NCI-H446 (cell line): ENCODE measurements around the gene ST8SIA6.

Experiments used
- DNase-seq, 2 experiments: peaks; one replicate each; lab custom pipeline; 2025; lab: John Stamatoyannopoulos, UW

Gene ST8SIA6

DNA sequence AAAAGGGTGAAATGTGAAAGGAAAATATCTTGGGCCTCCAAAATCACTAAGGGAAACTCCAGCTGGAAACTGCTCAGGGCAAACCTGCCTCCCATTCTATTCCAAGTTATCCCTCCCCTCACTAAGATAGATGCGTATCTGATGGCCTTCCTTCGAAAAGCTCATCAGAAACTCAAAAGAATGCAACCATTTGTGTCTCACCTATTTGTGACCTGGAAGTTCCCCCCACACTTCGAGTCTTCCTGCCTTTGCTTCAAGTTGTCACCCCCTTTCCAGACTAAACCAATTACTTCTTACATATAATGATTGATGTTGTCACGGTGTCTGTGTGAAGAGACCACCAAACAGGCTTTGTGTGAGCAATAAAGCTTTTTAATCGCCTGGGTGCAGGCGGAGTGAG is 69.3 kb downstream of the ST8SIA6 start:
- no peak for DNase-seq

DNA sequence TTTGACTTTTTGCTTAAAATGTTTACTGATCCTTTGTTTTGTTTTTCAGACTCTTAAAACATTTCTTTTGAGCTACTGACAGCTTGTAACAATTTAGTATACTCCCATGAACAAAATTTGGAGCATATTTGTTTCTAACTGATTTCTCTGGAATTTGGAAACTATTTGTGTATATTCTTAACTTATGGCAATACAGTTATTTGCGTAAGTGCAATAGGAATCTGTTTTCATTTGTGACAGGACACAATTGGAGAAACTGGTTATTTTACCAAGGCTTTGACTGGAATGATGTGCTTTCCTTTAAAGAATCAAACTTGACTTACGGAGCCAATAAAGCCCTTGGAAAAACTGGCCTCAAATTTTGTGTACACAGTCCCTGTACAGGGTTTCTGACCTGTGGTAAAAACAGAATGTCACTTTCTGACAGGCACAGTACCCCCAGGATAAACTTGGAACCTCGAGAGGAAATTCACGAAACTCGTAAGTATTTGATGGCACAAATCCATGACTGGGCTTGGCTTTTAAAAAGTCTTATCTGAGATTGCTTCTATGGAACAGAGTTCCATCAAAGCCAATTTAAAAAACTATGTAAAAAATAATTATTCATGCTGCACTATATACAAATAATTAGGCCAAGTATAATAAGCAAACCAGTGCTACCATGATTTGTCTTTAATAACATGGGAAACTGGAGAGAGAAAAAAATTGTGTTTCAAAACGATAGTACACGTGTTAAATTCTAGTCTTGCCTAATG is 70.4 kb downstream of the ST8SIA6 start:
- no peak for DNase-seq

DNA sequence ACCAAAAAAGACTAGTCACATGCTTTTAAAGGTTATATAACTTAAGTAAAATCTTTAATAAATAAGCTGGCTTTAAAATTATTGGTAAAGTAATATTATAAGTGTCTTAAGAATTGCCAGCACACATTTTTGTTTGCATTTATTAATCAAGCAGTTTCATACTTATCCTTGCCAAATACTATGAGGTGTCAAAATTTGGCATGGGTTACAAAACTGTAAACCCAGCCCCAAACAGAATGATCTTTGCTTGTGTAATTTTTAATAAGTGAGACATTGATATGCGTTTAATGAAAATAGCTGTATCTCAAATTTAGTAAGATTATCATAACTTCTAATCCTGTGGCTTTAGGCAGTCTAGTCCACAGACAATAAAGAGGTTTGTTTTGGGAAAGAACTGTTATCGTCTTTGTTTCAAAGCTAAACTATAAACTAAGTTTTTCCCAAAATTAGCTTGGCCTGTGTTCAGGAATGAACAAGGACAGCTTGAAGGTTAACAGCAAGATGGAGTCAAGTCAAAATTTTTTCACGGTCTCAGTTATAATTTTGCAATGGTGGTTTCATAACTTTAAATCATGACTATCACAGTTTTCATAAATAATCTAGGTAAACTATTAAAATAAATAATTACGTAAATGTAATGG is 72.8 kb downstream of the ST8SIA6 start:
- no peak for DNase-seq

DNA sequence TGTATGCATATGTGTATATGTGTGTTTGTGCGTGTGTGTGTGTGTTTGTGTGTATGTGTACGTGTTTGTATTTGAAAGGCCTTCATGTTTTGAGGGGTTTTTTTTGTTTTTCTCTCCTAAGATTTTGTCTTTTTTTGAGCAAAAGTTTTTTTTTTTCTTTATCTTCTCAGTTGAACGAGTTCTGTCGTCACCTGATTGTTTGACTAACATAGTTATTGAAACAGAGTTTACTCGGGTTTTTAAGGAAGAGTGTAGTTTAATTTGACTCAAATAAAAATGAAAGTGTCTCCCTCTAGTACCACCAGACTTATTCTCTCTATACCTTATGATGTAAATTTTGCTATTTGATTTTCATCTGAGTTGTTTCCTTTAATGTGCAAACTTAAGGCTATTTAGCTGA is 73.5 kb downstream of the ST8SIA6 start:
- no peak for DNase-seq

DNA sequence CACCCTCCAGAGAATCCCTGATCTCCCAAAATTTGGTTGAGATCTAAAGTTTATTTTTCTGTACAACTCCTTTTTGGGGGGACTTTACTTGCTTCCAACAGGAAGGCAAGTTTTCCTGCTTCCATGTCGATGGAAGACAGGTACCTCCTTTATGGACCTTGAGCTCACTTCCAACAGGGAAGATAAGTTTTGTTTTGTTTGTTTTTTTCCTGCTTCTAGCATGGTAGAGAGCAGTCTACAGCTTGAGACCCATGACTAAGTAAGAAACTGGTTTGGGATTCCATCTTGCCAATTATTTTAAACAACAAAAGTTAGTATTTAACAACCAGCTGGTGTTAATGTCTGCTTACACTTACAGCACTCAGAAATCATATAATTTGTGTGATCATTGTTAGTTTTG is 74.4 kb downstream of the ST8SIA6 start:
- no peak for DNase-seq

DNA sequence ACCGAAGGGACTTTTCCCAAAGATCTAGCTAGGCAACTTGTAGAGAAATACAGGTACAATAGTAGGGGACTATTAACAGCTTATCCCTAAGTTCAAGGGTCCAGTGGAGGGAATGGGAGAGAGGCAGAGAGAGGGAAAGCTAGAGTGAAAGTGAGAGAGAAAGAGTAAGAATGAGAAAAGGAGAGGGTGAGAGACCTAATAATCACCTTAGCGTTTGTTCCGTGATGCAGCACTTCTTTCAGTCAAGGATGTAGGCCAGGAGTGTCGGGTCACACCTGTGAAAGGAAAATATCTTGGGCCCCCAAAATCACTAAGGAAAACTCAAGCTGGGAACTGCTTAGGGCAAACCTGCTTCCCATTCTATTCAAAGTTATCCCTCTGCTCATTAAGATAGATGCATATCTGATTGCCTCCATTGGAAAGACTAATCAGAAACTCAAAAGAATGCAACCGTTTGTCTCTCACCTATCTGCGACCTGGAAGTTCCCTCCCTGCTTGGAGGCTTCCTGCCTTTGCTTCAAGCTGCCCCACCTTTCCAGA is 75.2 kb downstream of the ST8SIA6 start:
- DNase-seq = no peak

DNA sequence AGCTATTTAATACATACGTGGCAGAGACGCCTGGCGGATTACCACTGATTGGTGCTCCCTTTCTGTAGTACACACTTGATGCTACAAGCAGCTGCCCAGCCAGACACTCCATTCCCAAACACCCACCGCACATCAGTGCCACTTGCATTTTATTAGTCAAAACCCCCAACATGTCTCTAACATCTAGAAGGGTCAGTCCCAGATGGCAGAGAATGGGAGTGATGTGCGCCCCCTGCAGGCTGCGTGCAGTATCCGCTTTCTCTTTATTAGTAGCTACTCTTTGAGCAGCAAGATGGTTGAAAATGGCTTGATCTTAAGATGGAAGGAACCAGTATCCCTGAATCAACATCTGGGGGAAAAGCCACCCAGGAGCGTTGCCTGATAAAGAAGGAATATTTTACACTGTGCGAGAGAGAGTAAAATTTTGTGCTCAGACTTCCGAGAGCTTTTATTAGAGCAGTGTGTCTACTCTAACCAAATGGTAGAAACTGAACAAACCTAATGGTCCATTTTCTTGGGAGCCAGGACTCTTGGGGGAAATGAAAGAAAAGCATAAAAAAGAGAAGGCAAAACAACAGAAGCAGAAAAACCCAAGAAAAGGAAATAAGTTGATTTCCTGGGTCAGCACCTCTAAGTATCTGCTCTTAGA is 78.3 kb downstream of the ST8SIA6 start:
- DNase-seq = peak in 1 of 2 experiments; percentile 8

DNA sequence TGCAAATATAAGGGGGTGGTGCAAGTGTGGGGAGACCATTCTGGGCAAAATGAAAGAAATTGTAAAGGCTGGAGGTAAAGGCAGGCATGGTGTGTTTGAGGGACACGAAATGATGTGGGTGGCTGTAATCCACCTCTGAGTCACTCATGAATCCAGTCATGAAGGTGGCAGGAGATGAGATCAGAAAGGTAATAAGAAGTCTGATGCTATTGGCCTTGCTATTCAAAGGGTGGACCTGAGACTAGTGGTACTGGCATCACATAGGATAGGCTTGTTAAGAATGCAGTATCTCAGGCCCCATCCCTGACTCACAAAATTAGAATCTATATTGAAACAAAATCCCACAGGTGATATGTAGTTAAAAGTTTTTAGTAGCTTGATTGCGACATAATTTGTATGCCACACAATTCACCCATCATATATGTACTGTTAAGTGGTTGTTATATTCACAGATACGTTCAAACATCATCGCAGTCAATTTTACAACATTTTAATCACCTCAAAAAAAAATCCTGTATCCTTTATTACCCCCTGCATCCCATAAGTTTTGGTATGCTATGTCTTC is 85.6 kb downstream of the ST8SIA6 start:
- DNase-seq = no peak

DNA sequence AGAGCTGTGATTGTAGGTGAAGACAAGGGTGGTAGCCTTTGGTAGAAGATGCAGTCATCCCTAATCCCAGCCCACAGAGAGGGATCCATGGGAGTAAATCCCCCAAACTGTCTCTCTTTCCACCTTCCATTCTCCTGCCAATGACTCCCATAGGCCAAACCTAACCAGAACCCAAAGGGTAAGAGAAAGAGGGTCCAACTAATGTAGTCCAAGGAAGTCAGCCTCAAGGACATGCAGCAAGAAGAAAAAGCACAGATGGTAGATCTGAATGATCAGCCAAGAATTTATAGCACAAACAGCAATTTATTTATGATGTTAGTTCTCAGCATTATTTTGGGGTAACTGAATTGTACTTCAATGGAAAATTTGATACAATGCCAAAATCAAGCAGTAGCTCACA is 87.7 kb downstream of the ST8SIA6 start:
- no peak for DNase-seq

DNA sequence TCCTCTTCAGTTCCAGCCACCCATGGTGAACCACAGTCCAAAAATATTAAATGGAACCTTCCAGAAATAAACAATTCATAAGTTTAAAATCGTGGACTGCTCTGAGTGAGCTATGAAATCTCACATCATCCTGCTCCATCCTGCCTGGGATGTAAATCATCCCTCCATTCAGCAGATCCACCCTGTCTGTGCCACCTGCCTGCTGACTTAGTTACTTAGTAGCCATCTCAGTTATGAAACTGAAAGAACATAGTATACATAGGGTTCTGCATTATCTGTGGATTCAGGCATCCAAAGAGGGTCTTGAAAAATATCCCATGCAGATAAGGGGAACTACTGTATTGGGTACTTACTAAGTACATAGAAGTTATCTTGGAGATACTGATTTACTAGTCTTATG is 89.0 kb downstream of the ST8SIA6 start:
- DNase-seq = no peak

DNA sequence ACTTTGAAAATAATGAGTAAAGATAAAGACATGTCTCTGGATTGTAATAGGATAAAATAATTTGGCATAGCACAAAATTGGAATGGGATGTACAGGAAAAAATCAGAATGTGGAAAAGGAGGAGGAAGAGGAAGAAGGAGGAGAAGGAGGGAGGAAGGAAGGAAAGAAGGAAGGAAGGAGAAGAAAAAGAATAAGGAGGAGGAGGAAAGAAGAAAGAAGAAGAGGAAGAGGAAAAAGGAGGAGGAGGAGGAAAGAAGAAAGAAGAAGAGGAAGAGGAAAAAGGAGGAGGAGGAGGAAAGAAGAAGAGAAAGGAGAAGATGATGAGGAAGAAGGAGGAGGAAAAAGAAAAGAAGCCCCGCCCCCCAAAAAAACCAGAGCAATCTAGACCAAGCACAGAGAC is 95.9 kb downstream of the ST8SIA6 start:
- no peak for DNase-seq

DNA sequence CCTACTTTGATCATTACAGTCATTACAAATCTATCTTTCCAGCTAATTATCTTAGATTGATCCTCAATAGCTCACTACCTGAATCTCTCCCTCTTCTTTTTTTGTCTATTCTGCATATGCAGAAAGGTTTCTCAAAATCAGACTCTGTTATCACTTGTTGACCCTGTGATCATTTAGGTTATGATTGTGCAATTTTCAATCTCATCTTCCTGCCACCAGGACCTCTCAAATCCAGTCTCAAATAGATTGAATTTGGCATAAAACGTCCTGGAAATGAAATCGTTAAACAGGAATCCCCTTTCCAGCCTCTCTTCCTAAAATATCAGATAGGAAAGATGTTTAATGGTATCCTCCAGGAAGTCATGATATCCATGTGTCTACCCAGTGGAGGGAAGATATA is 96.6 kb downstream of the ST8SIA6 start:
- DNase-seq = no peak

DNA sequence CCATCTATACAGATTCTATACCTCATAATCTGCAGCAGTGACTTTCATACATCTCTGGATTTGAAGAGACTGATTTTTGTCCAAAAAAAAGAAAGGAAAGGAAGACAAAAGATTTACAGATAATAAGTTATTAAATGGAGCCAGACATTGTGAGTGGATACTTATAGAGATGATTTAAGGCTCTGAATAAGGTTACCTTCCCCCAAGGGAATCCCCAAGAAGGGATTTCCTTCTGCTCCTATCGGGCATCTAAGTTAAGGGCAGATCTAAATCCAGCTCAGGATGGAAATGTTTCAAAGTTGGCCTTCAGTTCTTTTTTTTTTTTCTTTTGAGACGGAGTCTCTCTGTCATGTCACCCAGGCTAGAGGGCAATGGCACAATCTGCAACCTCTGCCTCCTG is 97.6 kb downstream of the ST8SIA6 start:
- DNase-seq = no peak

DNA sequence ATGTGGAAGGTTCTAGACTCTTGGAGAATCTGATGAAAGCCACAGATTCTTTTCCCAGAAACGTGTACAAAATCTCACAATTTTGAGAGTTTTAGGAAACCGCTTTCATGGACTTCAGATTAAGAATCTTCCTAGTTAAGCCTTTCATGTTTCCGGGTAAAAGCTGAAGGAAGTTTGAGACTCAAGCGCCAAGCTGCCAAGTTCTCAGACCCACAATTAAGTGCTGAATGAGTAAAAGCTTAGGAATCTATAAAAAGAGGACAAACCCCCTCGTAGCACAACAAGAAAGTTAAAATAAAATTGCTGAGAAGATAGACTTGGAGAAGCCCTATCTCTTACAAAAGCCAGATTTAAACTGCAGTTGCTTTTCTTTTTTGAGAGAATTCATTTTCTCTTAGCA is 99.6 kb downstream of the ST8SIA6 start:
- no peak for DNase-seq

DNA sequence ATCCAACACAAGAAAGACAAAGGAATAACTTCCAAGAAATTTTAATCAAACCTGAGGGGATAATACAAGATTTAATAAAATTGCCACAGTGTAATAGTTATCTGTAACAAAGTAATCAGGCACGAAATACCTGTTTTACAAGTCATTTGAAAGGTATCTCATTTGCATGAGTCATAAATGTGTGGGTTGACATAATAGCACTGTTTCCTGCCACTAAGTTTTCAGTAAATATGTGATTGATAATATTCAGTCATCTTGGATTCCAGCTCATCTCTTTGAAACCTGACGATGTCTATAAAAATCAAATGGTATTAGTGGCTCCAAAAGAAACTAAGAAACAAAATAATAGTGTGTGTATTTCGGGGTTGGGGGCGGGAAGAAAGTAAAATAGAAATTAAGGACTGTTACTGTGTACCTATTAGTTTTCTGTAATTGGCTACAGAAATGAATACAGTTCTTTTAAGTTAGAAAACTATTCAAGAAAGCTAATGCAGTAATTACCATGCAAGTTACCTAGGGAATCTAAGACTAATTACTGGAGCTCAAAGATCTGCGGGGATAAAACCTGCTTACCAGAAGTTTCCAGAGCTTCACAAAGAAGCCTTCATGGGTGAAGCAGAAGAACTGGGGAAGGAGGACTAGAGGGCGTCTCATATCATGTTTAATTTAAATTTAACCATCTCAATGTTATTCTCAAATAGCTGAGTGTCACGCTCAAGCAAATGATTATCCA is 100.7 kb downstream of the ST8SIA6 start:
- DNase-seq = no peak

DNA sequence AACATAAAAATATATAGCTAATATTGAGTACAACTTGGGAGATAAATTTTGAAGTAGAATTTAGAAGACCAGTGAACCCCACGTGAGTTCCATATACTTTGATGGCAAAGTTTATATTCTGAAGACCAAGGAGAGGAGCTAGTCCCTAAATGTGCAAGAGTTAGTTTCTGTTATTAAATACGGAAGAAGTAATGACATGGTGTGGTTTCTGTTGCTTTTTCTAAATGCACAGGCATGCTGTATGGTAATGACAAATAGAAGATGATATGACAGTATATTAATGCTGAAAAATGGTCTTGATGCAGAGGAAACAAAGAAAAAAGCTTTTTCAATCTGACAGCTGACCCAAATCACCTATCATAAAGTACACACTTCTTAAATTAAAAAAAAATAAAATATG is 101.8 kb downstream of the ST8SIA6 start:
- no peak for DNase-seq

DNA sequence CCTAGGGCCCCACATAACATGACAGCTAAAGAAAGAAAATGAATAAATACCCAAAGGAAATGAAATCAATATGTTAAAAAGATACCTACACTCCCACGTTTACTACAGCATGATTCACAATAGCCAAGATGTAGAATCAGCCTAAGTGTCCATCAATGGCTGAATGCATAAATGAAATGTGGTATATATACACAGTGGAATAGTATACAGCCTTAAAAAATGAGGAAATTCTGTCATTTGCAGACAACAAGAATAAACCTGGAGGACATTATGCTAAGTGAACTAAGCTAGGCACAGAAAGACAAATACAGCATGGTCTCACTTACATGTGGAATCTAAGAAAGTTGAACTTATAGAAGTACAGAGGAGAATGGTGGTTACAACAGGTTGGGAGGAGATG is 102.9 kb downstream of the ST8SIA6 start:
- no peak for DNase-seq

DNA sequence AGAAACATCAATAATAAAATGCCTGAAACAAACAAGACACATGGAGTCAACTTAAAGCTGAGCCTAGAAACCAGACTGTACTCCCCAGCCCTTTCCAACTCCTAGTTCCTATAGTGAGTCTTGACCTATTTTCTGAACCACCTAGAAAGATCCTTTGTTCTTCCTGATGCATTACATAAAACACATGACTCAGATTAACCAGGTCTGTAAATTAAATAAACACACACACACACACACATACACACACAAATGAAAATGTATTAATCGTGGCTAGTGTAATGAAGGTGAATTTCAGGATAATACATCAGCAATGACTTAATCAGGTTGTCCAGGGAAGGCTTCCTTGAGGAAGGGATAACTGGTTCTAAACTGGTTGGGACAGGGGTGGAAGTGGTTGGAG is 104.7 kb downstream of the ST8SIA6 start:
- no peak for DNase-seq

DNA sequence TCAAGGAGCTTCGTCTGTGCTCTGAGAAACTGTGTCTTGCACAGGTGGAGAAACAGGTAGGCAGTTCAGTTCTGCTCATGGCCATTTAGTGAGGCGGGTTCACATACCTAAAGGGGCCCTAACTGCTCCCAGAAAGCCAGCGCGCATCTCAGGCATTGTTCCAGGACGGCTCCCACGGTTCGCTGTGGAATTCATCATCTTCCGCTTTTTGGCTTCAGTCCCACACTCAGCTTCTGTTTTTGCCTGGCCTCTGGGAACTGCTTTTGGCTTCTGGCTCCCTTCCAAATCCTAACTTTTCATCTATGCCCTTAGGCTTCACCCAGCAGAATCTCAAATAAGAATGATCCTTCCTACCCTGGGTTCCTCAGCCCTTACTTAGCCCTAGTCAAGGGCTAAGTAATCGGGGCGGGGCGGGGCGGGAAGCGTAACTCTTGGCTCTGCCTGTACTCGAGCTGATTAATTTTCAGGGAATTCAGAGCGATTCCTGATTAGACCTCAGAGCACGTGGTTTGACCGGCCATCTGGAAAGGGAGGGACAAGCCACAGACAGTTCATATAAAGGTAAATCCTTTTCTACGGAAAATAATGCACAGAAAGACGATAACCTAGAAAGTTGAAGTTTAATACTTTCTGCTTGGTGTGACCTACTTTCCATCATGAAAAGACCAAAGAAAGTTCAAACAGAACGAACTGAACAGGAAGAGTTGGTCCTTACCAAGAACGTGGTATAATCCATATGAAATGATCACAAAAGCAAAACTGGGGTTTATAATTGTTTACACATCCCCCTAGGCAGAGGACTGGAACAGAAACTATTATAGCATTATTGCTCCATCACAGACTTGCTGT is 105.7 kb downstream of the ST8SIA6 start:
- DNase-seq = peak in 1 of 2 experiments; percentile 51

DNA sequence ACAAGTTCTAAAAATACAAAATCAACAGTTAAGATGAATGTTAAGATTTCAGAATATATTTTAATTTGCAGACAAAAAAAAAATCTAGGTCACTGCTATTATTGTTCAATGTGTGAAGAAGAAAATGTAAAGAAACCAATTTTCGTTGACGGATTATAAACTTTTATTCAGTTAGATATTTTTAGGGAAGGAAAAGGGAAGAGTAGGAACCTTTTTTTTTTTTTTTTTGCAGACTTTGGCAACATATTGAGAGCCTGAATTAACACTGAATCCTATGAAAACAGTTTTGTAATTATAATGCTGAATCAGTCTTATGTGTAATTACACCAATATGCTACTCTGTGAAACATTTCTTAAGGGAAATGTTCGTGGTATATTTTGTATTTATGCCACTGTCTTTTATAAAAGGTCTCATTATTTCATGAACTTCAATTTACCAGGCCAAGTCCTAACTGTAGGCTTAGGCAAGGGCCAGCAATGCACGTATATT is 106.3 kb downstream of the ST8SIA6 start:
- DNase-seq = no peak

DNA sequence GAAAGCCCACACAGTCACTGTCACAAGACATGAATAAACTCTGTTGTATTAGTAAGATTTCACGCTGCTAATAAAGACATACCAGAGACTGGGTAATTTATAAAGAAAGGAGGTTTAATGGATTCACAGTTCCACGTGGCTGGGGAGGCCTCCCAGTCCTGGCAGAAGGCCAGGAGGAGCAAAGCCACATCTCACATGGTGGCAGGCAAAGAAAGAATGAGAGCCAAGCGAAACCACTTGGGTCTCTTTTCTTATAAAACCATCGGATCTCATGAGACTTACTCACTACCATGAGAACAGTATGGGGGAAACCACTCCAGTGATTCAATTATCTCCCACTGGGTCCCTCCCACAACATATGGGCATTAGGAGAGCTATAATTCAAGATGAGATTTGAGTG is 110.2 kb downstream of the ST8SIA6 start:
- no peak for DNase-seq
